ENCODE data around the gene NIPSNAP2. TPM values are rescaled to one million over a fixed set of nuclear protein-coding genes. Genes with fewer than 3 reads are reported as not detected.

The NIPSNAP2 gene
- total RNA-seq, 1 experiment from 2014 or later = 62.4 TPM

DNA sequence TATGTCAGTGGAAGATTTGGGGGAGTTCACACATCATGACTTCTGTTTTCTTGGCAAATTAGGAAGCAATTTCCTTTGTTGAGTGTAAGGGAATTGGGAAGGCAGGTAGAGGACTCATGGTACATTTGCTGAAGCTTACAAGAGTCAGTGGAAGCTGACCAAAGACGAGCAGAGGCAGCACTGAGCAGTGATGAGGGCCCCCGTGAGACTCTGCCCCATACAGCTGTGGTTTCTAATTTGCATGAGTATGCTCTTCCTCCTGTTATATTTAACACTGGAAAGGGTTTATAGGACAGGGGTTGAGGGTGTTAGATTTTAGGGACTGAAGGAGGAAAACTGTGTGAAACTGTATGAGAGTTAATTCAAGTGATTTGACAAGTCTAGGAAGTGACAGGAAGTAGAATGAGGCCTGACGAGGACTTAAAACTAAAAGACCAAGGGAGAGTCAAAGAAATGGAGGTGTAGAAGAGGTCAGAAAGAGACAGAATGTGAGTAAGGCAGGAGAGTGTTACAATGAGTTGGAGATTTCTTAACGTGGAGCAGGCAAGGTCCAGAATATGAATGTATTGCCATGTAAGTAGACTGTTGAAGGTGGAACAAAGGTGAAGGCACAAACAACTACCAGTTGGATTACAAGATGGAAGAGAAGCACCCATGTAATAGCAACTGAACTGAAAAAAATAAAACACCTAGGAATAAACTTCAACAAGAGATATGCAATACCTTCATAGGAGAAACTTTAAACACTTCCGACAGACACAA, 36.2 kb upstream of the NIPSNAP2 start:
- CTCF ChIA-PET = no interaction called here
- H3K4me3 ChIP-seq (replicated peaks in 1 of 2; ENCODE audit: low read depth in 1 of 2, low read length in 2 of 2) = no peak overlapping the region
- H2AFZ ChIP-seq (ENCODE audit: low read depth, low read length, poor library complexity, severe bottlenecking) = no peak overlapping the region
- H3K9ac ChIP-seq (ENCODE audit: low read length) = no peak overlapping the region
- POLR2A ChIA-PET = no interaction called here
- intact Hi-C loops (cut with micrococcal nuclease) = no loop called here
- no peaks in the 10 kb centered on the region for H3K36me3 ChIP-seq (ENCODE audit: control insufficient read depth in 1 of 2, insufficient read depth in 2 of 2, low read length in 2 of 2)
- DNase-seq (ENCODE audit: low read depth, low spot score) (no peak), ATAC-seq (no peak)
- no peak overlapping the region for H3K4me2 ChIP-seq (ENCODE audit: low read length)
- RAD21 ChIA-PET (ENCODE audit: low non-redundant PET in 1 of 2, low total read pairs in 2 of 2, uncharacterized antibody in 2 of 2, unreplicated experiment in 2 of 2) = no interaction called here
- H3K9me2 ChIP-seq (ENCODE audit: insufficient read depth) = no peaks in the 10 kb centered on the region
- H3K9me3 ChIP-seq (ENCODE audit: control insufficient read depth in 1 of 2, insufficient read depth in 1 of 2, low read depth in 1 of 2, low read length in 2 of 2) = no peaks in the 10 kb centered on the region
- TF ChIP-seq MAX (IDR thresholded peaks at IDR 0.05) (no peak), TCF7L2 (IDR thresholded peaks at IDR 0.05; ENCODE audit: borderline replicate concordance, extremely low read depth, insufficient read depth, insufficient read length) (no peak), POLR2A (IDR thresholded peaks at IDR 0.05; ENCODE audit: borderline replicate concordance, extremely low read depth, insufficient read depth, insufficient read length) (no peak), ATF3 (IDR thresholded peaks at IDR 0.05) (no peak), CBX3 (IDR thresholded peaks at IDR 0.05; ENCODE audit: low read depth) (no peak), CEBPB (IDR thresholded peaks at IDR 0.05; ENCODE audit: low read depth) (no peak), ELF1 (IDR thresholded peaks at IDR 0.05; ENCODE audit: borderline replicate concordance, low read depth) (no peak), SIN3A (IDR thresholded peaks at IDR 0.05; ENCODE audit: low read depth) (no peak), ZBTB33 (IDR thresholded peaks at IDR 0.05; ENCODE audit: extremely low read depth, insufficient replicate concordance, low read length) (no peak), JUND (IDR thresholded peaks at IDR 0.05) (no peak), YY1 (IDR thresholded peaks at IDR 0.05; ENCODE audit: extremely low read depth, insufficient replicate concordance, low read depth, low read length) (no peak), RAD21 (IDR thresholded peaks at IDR 0.05; ENCODE audit: low read depth) (no peak), EZH2phosphoT487 (IDR thresholded peaks at IDR 0.05; ENCODE audit: borderline replicate concordance) (no peak), EZH2 (IDR thresholded peaks at IDR 0.05) (no peak), ZNF274 (IDR thresholded peaks at IDR 0.05; ENCODE audit: low read depth, low read length) (no peak), SRF (IDR thresholded peaks at IDR 0.05; ENCODE audit: low read depth) (no peak)
- TF ChIP-seq, protein P1, sequence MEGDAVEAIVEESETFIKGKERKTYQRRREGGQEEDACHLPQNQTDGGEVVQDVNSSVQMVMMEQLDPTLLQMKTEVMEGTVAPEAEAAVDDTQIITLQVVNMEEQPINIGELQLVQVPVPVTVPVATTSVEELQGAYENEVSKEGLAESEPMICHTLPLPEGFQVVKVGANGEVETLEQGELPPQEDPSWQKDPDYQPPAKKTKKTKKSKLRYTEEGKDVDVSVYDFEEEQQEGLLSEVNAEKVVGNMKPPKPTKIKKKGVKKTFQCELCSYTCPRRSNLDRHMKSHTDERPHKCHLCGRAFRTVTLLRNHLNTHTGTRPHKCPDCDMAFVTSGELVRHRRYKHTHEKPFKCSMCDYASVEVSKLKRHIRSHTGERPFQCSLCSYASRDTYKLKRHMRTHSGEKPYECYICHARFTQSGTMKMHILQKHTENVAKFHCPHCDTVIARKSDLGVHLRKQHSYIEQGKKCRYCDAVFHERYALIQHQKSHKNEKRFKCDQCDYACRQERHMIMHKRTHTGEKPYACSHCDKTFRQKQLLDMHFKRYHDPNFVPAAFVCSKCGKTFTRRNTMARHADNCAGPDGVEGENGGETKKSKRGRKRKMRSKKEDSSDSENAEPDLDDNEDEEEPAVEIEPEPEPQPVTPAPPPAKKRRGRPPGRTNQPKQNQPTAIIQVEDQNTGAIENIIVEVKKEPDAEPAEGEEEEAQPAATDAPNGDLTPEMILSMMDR (IDR thresholded peaks at IDR 0.05 in 2 of 3, conservative IDR thresholded peaks at IDR 0.05 in 1 of 3; ENCODE audit: borderline replicate concordance in 1 of 3, insufficient read depth in 1 of 3, low read depth in 2 of 3, low read length in 2 of 3) = no peak
- H3K27me3 ChIP-seq (ENCODE audit: insufficient read depth, low read length) = no peaks in the 10 kb centered on the region
- H4K20me1 ChIP-seq (ENCODE audit: insufficient read depth) = no peaks in the 10 kb centered on the region
- no peak overlapping the region for H3K27ac ChIP-seq (ENCODE audit: low read depth, low read length)
- H3K79me2 ChIP-seq (ENCODE audit: insufficient read depth, low read length) = no peaks in the 10 kb centered on the region
- BruUV-seq (replicated peaks) = no TSS peak
- no peaks in the 10 kb centered on the region for H3K4me1 ChIP-seq (ENCODE audit: control insufficient read depth in 1 of 2, insufficient read depth in 2 of 2, low read length in 2 of 2)

All from HCT116 (cell line).